HAP-1 (cell line): ENCODE results near the gene PTPRN2.
"Not testable (repeated sequence)": the region's sequence is repeated elsewhere in the genome, so short reads cannot be mapped to it uniquely, and the experiment has no call there.

Experiments
- DNase-seq, 2 experiments: peaks; one replicate each; pipeline ENCODE4 v3.0.0-alpha.2; 2016 to 2020; ENCODE audit warnings: low spot score in 2 of 2
- H3K27me3 ChIP-seq: fragments of 250-450 bp; sonication (Bioruptor Pico); 2 replicates; pipeline ENCODE4 v1.5.1; 2020; ENCODE audit warnings: low read depth, mild to moderate bottlenecking, moderate library complexity
- H3K36me3 ChIP-seq: fragments of 250-450 bp; sonication (Bioruptor Pico); replicated peaks from 2 replicates; pipeline ENCODE4 v1.5.1; 2020; ENCODE audit warnings: mild to moderate bottlenecking
- H3K4me1 ChIP-seq: fragments of 250-450 bp; sonication (Bioruptor Pico); 2 replicates; pipeline ENCODE4 v1.5.1; 2020; ENCODE audit warnings: mild to moderate bottlenecking
- H3K4me3 ChIP-seq: fragments of 250-450 bp; sonication (Bioruptor Pico); 2 replicates; pipeline ENCODE4 v1.5.1; 2020; ENCODE audit warnings: mild to moderate bottlenecking, moderate library complexity
- H3K9me3 ChIP-seq: fragments of 250-450 bp; sonication (Bioruptor Pico); 2 replicates; pipeline ENCODE4 v1.5.1; 2020; ENCODE audit warnings: mild to moderate bottlenecking, moderate library complexity
- in situ Hi-C: fragments of 300-500 bp; cut with MboI; formaldehyde crosslinking; loops from 3 replicates; pipeline ENCODE4 v1.14.3; 2020; ENCODE audit warnings: low sequenced_read_pairs, inconsistent platforms, mixed read lengths

The PTPRN2 gene

DNA sequence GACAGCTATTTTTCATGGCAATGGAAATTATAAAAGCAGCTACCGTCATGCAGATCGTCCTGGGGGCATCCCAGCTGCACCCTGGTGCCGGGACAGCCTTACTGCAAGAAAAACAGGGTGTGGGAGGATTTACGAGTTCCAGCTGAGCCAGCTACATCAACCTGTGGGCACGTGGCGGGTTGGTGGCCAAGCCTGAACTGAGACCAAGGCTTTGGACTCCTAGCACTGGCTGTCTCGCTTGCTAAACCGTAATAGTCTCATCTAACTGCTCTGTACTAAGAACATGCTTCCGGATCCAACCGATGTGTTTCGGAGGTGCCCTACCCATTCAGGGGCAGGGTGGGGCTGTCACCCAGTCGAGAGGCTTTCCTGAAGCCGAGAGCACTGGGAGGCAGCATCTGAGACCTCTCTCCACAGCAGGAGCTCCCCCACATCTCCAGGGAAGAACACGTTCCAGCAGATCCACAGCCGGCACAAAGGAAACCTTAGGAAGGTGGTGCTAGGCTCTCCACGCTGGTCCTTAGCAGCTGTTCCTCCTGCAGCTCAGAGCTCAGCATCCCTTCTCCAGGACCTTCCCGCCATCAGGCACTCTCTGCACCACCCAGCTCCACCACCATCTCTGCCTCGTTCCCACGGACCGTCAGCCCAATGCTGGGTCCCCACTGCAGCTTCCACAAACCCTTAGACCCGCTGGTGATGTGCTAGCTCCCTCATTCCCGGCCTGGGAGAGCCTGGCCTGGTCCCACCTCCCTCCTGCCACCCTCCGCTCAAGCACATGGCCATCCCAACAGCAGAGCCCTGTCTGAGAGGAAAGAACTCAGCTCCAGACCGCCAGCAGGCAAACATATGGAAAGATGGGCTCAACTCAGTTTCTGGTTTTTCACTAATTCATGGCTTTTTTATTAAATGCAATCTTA is 158.5 kb downstream of the PTPRN2 start:
- in situ Hi-C loops: no loop called here
- Histone ChIP-seq H3K4me3 (no peak overlapping the region), H3K36me3 (no peaks in the 10 kb centered on the region), H3K9me3 (no peaks in the 10 kb centered on the region), H3K4me1 (no peaks in the 10 kb centered on the region), H3K27me3 (no peaks in the 10 kb centered on the region)
- no peak for DNase-seq

DNA sequence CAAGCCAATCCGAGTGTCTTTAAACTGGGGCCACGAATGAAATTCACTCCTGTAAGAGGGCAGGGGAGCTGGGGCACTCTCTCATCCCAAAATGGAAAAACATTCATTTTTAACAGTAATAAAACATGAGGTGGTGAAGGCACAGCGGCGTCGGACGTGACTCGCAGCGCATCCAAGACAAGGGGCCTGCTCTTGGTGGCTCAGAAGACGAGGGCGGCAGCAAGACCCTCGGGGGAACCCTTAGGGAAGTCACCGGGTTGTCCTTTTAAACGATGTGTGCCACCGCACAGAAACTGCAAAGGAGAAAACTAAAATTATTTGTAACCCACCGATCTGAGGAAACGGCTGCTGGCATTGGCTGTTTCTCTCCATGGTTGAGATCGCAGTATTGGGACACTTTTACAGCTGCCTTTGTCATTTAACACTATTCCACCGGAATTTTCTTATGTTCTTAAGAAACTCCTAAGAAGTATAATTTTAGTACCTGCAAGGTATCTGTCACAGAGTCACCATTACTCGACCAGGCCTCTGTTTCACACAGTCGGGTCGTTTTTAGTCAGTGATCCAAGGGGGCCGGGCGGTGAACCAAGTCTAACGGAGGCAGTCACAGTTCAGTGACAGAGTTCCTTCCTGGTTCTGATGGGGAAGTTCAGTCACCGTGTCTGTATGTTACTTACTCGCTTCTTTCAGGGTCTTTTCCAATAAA is 159.3 kb downstream of the PTPRN2 start:
- Histone ChIP-seq H3K36me3 (no peaks in the 10 kb centered on the region), H3K4me3 (no peak overlapping the region), H3K9me3 (no peaks in the 10 kb centered on the region), H3K27me3 (no peaks in the 10 kb centered on the region), H3K4me1 (no peaks in the 10 kb centered on the region)
- in situ Hi-C loops: no loop called here
- DNase-seq: no peak

DNA sequence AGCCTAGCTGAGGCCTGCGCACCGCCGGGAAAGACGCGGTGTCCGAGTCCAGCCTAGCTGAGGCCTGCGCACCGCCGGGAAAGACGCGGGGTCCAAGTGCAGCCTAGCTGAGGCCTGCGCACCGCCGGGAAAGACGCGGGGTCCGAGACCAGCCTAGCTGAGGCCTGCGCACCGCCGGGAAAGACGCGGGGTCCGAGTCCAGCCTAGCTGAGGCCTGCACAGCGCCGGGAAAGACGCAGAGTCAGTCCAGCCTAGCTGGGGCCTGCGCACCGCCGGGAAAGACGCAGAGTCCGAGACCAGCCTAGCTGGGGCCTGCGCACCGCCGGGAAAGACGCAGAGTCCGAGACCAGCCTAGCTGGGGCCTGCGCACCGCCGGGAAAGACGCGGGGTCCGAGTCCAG is 161.9 kb downstream of the PTPRN2 start:
- H3K36me3 ChIP-seq, DNase-seq, H3K4me1 ChIP-seq, H3K9me3 ChIP-seq, in situ Hi-C loops, H3K4me3 ChIP-seq, H3K27me3 ChIP-seq: not testable (repeated sequence)

DNA sequence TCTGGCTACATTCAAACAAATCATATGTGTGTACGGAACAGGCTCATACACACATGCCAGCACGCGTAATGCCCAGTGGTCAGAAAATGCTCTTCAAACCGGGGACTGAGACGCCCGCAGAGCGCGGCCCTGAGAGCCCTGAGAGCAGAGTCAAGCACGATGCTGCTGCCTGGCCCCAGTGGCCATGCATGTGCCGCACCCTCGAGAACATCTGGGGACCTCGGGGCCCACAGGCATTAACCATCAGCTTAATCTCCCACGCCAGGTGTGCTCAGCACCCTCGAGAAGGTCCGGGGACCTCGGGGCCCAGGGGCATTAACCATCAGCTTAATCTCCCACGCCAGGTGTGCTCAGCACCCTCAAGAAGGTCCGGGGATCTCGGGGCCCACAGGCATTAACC is 163.1 kb downstream of the PTPRN2 start:
- Histone ChIP-seq H3K36me3 (no peaks in the 10 kb centered on the region), H3K4me1 (no peaks in the 10 kb centered on the region), H3K27me3 (no peaks in the 10 kb centered on the region), H3K9me3 (no peaks in the 10 kb centered on the region), H3K4me3 (no peak overlapping the region)
- in situ Hi-C loops: no loop called here
- DNase-seq: no peak

DNA sequence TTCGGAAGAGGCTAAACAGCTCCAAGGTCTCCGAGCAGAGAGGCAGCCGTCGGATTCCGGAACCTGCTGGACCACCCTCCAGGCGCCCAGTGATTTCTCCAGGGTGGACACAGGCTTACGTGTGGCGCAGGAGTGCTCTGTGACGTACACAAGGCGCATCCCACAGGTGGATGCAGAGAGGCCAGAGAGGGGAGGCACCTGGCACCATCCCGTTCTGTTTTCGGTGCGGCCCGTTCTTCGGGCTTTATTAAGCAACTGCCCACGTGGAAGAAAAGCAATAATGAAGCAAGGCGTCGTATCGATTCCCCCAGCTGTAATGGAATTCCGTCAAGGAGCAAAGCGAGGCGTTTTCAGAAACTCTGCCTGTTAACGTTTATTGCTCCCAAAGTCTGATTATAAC is 163.6 kb downstream of the PTPRN2 start:
- in situ Hi-C loops: no loop called here
- no peaks in the 10 kb centered on the region for H3K9me3 ChIP-seq
- no peak for DNase-seq
- no peaks in the 10 kb centered on the region for H3K4me1 ChIP-seq
- no peaks in the 10 kb centered on the region for H3K36me3 ChIP-seq
- no peaks in the 10 kb centered on the region for H3K27me3 ChIP-seq
- H3K4me3 ChIP-seq: no peak overlapping the region

DNA sequence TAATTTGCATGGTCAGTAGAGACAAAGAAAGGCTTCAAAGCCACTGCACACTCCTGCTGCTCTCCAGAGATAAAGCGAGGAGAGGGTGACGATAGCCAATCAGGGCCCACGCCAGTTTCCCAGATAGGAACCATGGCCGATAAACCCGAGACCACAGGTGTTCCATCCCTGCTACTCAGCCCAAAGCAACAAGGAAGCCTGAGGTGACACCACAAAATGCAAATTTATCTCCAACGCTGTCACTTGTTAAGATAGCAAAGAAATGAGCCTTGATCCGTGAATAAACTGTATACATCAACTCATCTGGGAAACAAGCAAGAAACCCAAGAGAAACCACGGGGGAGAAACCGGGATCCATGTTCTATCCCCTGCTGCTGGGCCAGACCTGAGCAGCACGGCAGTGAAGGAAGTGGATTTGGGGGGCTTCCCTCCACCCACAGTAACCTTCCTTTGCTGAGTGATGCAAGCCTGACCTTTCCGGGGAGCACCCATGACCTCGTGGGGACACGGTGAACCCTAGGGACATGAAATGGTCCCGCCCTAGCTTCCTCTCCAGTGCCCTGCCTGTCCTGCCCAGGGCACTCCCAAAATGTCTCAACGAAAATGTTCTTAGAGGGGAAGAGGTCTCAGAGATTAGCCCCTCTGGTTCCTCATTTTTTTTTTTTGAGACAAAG is 164.6 kb downstream of the PTPRN2 start:
- H3K27me3 ChIP-seq: no peaks in the 10 kb centered on the region
- in situ Hi-C loops: no loop called here
- DNase-seq: no peak
- no peaks in the 10 kb centered on the region for H3K36me3 ChIP-seq
- no peak overlapping the region for H3K4me3 ChIP-seq
- H3K9me3 ChIP-seq: no peaks in the 10 kb centered on the region
- no peaks in the 10 kb centered on the region for H3K4me1 ChIP-seq

DNA sequence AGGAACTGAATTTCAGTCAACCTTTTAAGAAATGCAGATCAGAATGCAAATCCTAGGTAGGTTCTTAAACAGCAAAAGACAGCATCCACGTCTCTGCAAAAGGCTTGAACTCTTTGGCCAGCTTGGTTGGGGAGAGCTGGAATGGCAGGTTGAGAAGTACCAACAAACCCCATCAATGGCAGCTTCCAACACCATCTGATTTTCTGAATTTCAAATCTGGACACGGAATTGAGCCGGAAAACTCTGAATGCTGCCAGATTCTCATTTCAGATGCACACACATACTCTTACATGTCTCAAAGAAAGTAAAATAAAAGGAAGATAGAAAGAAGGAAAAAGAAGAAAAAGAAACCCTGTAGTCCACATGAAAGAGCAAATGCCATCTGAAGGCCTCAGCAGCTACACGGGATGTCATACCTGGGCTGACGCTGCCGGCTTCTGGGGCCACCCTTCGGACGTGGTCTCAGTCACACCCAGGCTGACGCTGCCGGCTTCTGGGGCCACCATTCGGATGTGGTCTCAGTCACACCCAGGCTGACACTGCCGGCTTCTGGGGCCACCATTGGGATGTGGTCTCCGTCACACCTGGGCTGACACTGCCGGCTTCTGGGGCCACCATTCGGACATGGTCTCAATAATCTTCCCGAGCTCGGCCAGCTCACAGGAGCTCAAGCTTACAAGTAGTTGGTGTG is 165.3 kb downstream of the PTPRN2 start:
- in situ Hi-C loops: no loop called here
- Histone ChIP-seq H3K4me1 (no peaks in the 10 kb centered on the region), H3K4me3 (no peak overlapping the region), H3K9me3 (no peaks in the 10 kb centered on the region), H3K36me3 (no peaks in the 10 kb centered on the region), H3K27me3 (no peaks in the 10 kb centered on the region)
- DNase-seq: no peak

DNA sequence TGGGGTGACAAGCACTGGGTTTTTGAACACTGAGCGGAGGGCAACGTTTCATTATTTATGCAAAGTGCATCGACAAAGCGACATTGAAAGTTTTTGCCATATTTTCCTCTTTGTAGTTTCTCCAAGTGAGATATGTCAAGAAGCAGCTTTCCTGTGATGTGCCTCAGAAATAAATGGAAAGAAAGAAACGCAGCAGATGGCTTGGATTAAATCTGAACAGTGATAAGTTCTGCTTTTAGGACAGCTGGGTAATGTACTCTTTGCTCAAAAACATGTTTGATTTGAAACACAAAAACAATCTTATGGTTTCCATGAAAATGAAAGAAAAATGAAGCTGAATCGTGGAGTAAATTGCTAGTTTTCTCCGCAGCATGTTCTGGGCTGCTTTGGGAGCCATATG is 166.3 kb downstream of the PTPRN2 start:
- in situ Hi-C loops: no loop called here
- no peak overlapping the region for H3K4me3 ChIP-seq
- H3K9me3 ChIP-seq: no peaks in the 10 kb centered on the region
- no peaks in the 10 kb centered on the region for H3K27me3 ChIP-seq
- DNase-seq: no peak
- H3K4me1 ChIP-seq: no peaks in the 10 kb centered on the region
- H3K36me3 ChIP-seq: no peaks in the 10 kb centered on the region

DNA sequence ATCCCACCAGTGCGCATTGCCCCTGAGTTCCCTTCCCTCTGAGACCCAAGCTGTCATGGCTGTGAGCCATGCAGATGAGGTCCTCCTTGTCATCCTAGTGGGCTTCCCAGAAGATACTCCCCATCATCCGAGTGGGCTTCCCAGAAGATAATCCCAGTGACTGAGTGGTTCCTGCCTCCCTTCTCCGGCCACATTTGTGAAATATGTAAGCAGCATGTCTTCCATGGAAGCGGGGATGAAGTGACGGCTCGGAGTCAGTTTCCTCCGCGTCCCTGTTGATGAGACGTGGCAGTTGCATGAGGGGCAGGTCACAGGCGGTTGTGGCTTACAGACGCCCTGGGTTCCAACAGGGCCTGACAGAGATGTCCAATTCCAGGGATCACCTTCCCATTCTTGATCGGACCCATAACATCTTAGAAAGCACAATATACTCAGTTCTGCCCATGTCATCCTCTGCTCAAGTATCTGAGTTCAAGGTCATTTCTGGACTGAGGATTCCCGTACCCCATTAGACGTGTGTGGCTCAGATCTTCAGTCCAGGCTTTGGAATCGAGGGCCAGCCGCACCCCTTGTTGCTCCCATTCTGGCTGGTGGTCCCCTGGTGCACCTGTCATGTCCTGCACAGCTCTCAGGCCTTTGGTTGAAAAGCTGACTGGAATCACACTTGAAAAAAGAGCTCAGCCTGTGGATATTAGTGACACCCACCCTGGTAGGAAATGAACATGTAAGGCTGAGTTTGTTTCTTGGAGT is 166.9 kb downstream of the PTPRN2 start:
- no peaks in the 10 kb centered on the region for H3K9me3 ChIP-seq
- DNase-seq: no peak

DNA sequence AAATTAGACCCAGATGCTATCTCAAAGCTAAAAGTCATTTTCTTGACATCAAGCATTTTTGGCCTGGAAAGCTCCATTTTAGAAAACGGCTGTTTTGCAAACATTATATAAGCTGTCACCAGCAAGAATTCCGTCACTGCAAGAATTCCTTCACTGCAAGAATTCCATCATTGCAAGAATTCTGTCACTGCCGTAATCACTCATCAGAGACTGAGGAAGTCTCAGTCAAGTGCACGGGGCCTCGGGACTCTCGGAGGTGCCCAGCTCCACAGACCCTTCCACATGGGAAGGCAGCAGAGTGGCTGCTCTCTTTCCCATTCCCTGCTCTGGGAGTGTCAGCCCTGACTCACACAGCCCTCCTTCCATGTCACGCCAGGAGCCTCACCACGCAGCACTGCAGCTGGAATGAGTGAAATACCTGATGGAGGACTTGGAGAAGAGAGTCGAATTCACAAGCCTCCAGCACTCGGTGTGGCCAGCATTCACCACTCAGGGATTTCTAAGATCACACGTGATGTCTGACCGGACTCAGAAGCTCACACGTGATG is 168.3 kb downstream of the PTPRN2 start:
- Histone ChIP-seq H3K27me3 (no peaks in the 10 kb centered on the region), H3K4me3 (no peak overlapping the region), H3K9me3 (no peaks in the 10 kb centered on the region), H3K36me3 (no peaks in the 10 kb centered on the region), H3K4me1 (no peaks in the 10 kb centered on the region)
- in situ Hi-C loops: no loop called here
- DNase-seq: no peak

More for the DNA sequence above, 166.9 kb downstream of the PTPRN2 start:
- Histone ChIP-seq H3K4me3 (no peak overlapping the region), H3K4me1 (no peaks in the 10 kb centered on the region), H3K36me3 (no peaks in the 10 kb centered on the region), H3K27me3 (no peaks in the 10 kb centered on the region)
- in situ Hi-C loops: no loop called here

DNA sequence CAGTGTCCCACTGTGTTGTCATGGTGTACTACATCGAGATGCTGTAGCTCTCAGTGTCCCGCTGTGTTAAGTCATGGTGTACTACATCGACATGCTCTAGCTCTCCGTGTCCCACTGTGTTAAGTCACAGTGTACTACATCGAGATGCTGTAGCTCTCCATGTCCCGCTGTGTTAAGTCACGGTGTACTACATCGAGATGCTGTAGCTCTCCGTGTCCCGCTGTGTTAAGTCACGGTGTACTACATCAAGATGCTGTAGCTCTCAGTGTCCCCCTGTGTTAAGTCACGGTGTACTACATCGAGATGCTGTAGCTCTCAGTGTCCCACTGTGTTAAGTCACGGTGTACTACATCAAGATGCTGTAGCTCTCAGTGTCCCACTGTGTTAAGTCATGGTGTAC is 169.2 kb downstream of the PTPRN2 start:
- H3K36me3 ChIP-seq, H3K4me3 ChIP-seq, H3K4me1 ChIP-seq, DNase-seq, H3K9me3 ChIP-seq, H3K27me3 ChIP-seq, in situ Hi-C loops: not testable (repeated sequence)

DNA sequence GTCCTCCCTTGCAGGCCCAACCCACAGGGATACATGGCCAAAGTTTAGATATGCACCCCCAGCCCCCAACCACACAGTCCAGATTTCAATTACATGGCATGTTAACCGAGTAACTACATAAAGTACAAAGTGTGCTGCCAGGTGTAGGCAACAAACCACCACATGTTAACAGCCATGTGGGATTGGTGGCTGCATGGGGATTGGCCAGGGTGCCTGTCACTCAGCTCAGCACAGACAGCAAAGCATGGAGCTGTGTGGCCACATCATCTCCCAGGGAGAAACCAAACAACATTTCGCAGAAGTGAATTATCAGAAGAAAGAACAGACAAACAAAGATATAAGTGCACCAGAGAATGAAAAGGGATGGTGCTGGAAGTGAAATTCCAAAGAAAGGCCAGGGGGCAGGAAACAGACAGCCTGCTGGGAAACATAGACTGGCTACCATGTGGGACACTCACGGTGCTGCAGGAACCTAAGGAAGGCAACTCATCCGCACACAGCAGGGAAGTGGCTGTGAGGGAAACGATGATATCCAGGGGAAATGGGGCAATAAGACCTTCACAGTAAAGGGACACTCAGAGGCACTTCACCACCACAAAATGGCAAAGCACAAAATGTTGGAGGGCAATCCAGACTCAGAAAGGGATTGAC is 171.2 kb downstream of the PTPRN2 start:
- H3K27me3 ChIP-seq: no peaks in the 10 kb centered on the region
- H3K4me1 ChIP-seq: no peaks in the 10 kb centered on the region
- H3K4me3 ChIP-seq: no peak overlapping the region
- in situ Hi-C loops: no loop called here
- no peaks in the 10 kb centered on the region for H3K36me3 ChIP-seq
- no peak for DNase-seq
- no peaks in the 10 kb centered on the region for H3K9me3 ChIP-seq
